Suprapubic skin (tissue), 4 donors: ENCODE measurements around the gene SLC25A36.

Experiments used
- POLR2A ChIP-seq, 2 donors: fragments of 450-650 bp; IDR thresholded peaks; one replicate each; pipeline ENCODE4 v1.6.1; 2017; ENCODE audit warnings: antibody characterized with exemption in 2 of 2, mild to moderate bottlenecking in 2 of 2, moderate library complexity in 2 of 2
- POLR2AphosphoS5 ChIP-seq, 3 donors: sonication (generic); formaldehyde crosslinking; IDR thresholded peaks; one replicate each; pipeline ENCODE4 v1.6.1; 2017; ENCODE audit warnings: antibody characterized with exemption in 3 of 3
- TF ChIP-seq, protein P1 (sequence below), 2 donors: fragments of 200-600 bp in 1 of 2; fragments of 450-650 bp in 1 of 2; sonication (generic) in 1 of 2; IDR thresholded peaks; one replicate each; pipeline ENCODE4 v1.5.1; 2016 to 2019; ENCODE audit warnings: antibody characterized with exemption in 2 of 2, mild to moderate bottlenecking in 1 of 2, moderate library complexity in 1 of 2

DNA sequence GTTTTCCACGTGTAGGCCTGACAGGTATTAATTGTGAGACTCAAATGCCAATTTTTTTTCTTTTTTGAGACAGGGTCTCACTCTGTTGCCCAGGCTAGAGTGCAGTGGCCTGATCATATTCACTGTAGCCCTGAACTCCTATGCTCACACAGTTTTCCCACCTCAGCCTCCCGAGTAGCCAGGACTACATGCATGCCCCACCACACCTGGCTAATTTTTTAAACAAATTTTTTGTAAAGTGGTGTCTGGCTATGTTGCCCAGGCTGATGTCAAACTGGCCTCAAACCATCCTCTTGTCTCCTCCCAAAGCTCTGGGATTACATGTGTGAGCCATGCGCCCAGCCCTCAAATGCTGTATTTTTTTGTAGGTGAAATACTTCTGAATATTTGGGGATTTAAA is 14.0 kb downstream of the SLC25A36 start:
- TF ChIP-seq, protein P1, sequence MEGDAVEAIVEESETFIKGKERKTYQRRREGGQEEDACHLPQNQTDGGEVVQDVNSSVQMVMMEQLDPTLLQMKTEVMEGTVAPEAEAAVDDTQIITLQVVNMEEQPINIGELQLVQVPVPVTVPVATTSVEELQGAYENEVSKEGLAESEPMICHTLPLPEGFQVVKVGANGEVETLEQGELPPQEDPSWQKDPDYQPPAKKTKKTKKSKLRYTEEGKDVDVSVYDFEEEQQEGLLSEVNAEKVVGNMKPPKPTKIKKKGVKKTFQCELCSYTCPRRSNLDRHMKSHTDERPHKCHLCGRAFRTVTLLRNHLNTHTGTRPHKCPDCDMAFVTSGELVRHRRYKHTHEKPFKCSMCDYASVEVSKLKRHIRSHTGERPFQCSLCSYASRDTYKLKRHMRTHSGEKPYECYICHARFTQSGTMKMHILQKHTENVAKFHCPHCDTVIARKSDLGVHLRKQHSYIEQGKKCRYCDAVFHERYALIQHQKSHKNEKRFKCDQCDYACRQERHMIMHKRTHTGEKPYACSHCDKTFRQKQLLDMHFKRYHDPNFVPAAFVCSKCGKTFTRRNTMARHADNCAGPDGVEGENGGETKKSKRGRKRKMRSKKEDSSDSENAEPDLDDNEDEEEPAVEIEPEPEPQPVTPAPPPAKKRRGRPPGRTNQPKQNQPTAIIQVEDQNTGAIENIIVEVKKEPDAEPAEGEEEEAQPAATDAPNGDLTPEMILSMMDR (IDR thresholded peaks at IDR 0.05) = no peak
- TF ChIP-seq POLR2A (IDR thresholded peaks at IDR 0.05) (no peak), POLR2AphosphoS5 (IDR thresholded peaks at IDR 0.05) (no peak)
